Suppressor macrophage treated with lipopolysaccharide for 1 hour (primary cell): ENCODE measurements around the gene BCL6B.
A peak's percentile ranks its signal among the peaks of the same experiment; 100 is the strongest.

ENCODE experiments used
- DNase-seq, 3 donors: peaks; one replicate each; pipeline ENCODE4 v3.0.0-alpha.2; 2020 to 2022

Gene BCL6B

GRCh38 chr17:7063518-7064094 lies 40.8 kb downstream of the BCL6B start:
- DNase-seq, result peak in 1 of 3 donors; percentile 41

- peak in 2 of 3 donors; percentile 32 to 42 for DNase-seq
These were observed 41.4 kb downstream of the BCL6B start for GRCh38 chr17:7064261-7064660.

GRCh38 chr17:7067198-7067597 lies 44.3 kb downstream of the BCL6B start:
- no peak for DNase-seq

- DNase-seq, result no peak
These were observed 45.4 kb downstream of the BCL6B start for GRCh38 chr17:7068268-7068667.

GRCh38 chr17:7070712-7071111 lies 47.9 kb downstream of the BCL6B start:
- DNase-seq, result no peak

- DNase-seq, result peak in 1 of 3 donors; percentile 21
These were observed 49.6 kb downstream of the BCL6B start for GRCh38 chr17:7072406-7072805.

GRCh38 chr17:7074931-7075330 lies 52.1 kb downstream of the BCL6B start:
- DNase-seq, result no peak

- no peak for DNase-seq
These were observed 55.2 kb downstream of the BCL6B start for GRCh38 chr17:7077911-7078546.

- DNase-seq, result no peak
These were observed 55.9 kb downstream of the BCL6B start for GRCh38 chr17:7078711-7079110.
